ENCODE results near the gene ANKRD34C. TPM values are rescaled to one million over a fixed set of nuclear protein-coding genes. Genes with fewer than 3 reads are reported as not detected.

The ANKRD34C gene
- polyA plus RNA-seq, 1 donor (not counting 4 experiments of a cell fraction or from before 2014, with no cell fraction given) = not detected

DNA sequence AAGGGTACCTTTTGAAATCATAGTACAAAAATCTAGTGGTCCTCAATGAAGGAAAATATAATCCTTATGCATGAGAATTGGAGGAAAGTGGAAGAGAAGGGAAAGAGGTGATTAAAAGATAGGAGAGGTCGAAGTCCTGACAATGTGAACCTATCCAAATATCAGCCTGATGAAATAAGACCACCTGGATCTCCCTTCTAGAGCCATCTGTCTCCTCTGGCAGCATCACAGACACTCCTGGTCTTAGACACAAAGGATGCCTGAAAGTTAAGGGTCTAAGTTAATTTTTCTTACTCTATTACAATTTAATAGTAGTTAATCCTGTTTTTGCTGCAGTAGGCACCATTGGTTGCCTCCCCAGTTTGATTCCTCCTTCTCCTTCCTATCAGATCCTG, 17.3 kb downstream of the ANKRD34C start:
- no peak overlapping the region for H3K4me3 ChIP-seq (ENCODE audit: control insufficient read depth in 2 of 3, extremely low read depth in 1 of 3, insufficient read depth in 2 of 3, low read depth in 1 of 3, low read length in 3 of 3)
- no peak overlapping the region for H3K27ac ChIP-seq (ENCODE audit: control insufficient read depth, insufficient read depth, low read length)
- no peaks in the 10 kb centered on the region for H3K79me2 ChIP-seq (ENCODE audit: control insufficient read depth, insufficient read depth, low read length)
- TF ChIP-seq EZH2 (IDR thresholded peaks at IDR 0.05; ENCODE audit: low read length) = no peak
- no peak for TF ChIP-seq CTCF (optimal IDR thresholded peaks at IDR 0.05 in 1 of 3, IDR thresholded peaks at IDR 0.05 in 1 of 3, conservative IDR thresholded peaks at IDR 0.05 in 1 of 3; ENCODE audit: extremely low read depth in 1 of 3, insufficient read depth in 2 of 3, low read length in 3 of 3)
- H3K4me1 ChIP-seq (ENCODE audit: control insufficient read depth, extremely low read depth, insufficient read depth, low read length) = no peaks in the 10 kb centered on the region
- H3K27me3 ChIP-seq (ENCODE audit: control insufficient read depth, extremely low read depth, insufficient read depth, low read length) = peaks cover 4% of the 10 kb centered on the region
- no peak for DNase-seq (ENCODE audit: low read depth, low spot score)
- no peak overlapping the region for H3K9ac ChIP-seq (ENCODE audit: control insufficient read depth, extremely low read depth, insufficient read depth, low read length)
- dilution Hi-C loops (cut with MboI; ENCODE audit: extremely low pct_ligation_motif_present, low sequenced_read_pairs) = no loop called here
- H3K9me1 ChIP-seq (ENCODE audit: control insufficient read depth, extremely low read depth, insufficient read depth, low read length) = no peaks in the 10 kb centered on the region
- no peaks in the 10 kb centered on the region for H4K20me1 ChIP-seq (ENCODE audit: control insufficient read depth, extremely low read depth, insufficient read depth, low read length)
- no peak overlapping the region for H3K4me2 ChIP-seq (ENCODE audit: control insufficient read depth, extremely low read depth, insufficient read depth, low read depth, low read length)
- FAIRE-seq = no peak
- H2AFZ ChIP-seq (ENCODE audit: control insufficient read depth, low read length) = no peak overlapping the region
- H3K36me3 ChIP-seq (ENCODE audit: control insufficient read depth in 2 of 2, extremely low read depth in 1 of 2, insufficient read depth in 2 of 2, low read length in 2 of 2) = no peaks in the 10 kb centered on the region
- no peaks in the 10 kb centered on the region for H3K9me3 ChIP-seq (ENCODE audit: control insufficient read depth, low read depth, low read length)

DNA sequence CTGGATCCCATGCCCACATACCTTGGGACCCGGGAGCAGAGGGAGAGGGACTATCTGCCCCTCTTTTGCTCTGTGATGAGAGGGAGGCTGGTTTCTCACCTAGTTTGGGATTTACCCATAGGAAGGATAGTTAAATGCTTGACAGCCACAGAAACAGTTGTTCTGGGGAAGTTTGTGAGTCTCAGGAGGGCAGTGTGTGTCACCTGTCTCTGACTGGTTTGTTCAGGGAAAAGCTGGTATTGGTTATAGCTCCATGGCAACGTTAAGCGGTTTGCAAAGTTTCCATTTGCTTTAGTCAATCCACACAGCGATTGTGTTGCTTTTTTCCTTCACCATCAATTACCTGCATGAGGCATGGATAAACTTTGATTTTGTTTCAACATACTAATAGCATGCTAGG, 24.7 kb downstream of the ANKRD34C start:
- no peak overlapping the region for H3K4me2 ChIP-seq (ENCODE audit: control insufficient read depth, extremely low read depth, insufficient read depth, low read depth, low read length)
- no peak overlapping the region for H3K27ac ChIP-seq (ENCODE audit: control insufficient read depth, insufficient read depth, low read length)
- H3K36me3 ChIP-seq (ENCODE audit: control insufficient read depth in 2 of 2, extremely low read depth in 1 of 2, insufficient read depth in 2 of 2, low read length in 2 of 2) = no peaks in the 10 kb centered on the region
- TF ChIP-seq CTCF (optimal IDR thresholded peaks at IDR 0.05 in 1 of 3, IDR thresholded peaks at IDR 0.05 in 1 of 3, conservative IDR thresholded peaks at IDR 0.05 in 1 of 3; ENCODE audit: extremely low read depth in 1 of 3, insufficient read depth in 2 of 3, low read length in 3 of 3) (no peak), EZH2 (IDR thresholded peaks at IDR 0.05; ENCODE audit: low read length) (no peak)
- H3K9me3 ChIP-seq (ENCODE audit: control insufficient read depth, low read depth, low read length) = no peaks in the 10 kb centered on the region
- no peak for DNase-seq (ENCODE audit: low read depth, low spot score)
- H3K9ac ChIP-seq (ENCODE audit: control insufficient read depth, extremely low read depth, insufficient read depth, low read length) = no peak overlapping the region
- H3K4me3 ChIP-seq (ENCODE audit: control insufficient read depth in 2 of 3, extremely low read depth in 1 of 3, insufficient read depth in 2 of 3, low read depth in 1 of 3, low read length in 3 of 3) = no peak overlapping the region
- no peaks in the 10 kb centered on the region for H4K20me1 ChIP-seq (ENCODE audit: control insufficient read depth, extremely low read depth, insufficient read depth, low read length)
- no peak for FAIRE-seq
- peaks cover 16% of the 10 kb centered on the region for H3K27me3 ChIP-seq (ENCODE audit: control insufficient read depth, extremely low read depth, insufficient read depth, low read length)
- H2AFZ ChIP-seq (ENCODE audit: control insufficient read depth, low read length) = no peak overlapping the region
- dilution Hi-C loops (cut with MboI; ENCODE audit: extremely low pct_ligation_motif_present, low sequenced_read_pairs) = no loop called here
- H3K79me2 ChIP-seq (ENCODE audit: control insufficient read depth, insufficient read depth, low read length) = peaks cover 11% of the 10 kb centered on the region
- H3K9me1 ChIP-seq (ENCODE audit: control insufficient read depth, extremely low read depth, insufficient read depth, low read length) = no peaks in the 10 kb centered on the region
- peaks cover 7% of the 10 kb centered on the region for H3K4me1 ChIP-seq (ENCODE audit: control insufficient read depth, extremely low read depth, insufficient read depth, low read length)
